HepG2 (cell line): ENCODE measurements around the gene CCR8. TPM values are rescaled to one million over a fixed set of nuclear protein-coding genes. Genes with fewer than 3 reads are reported as not detected.

Experiments
- ATAC-seq: fragments of 200-7000 bp; cut with Tn5 transposase; 3 replicates; pipeline ENCODE4 v1.9.1; 2020; ENCODE audit warnings: mild to moderate bottlenecking, moderate library complexity
- BruUV-seq: library from RNA; stranded (reverse); fragments of 400-500 nt; replicated peaks from 2 replicates; lab custom pipeline; 2021; lab: Mats Ljungman, UMichigan
- CTCF ChIA-PET: fragments of 300-600 bp; formaldehyde crosslinking; extraction: SDS; loops from one replicate; lab custom pipeline; 2021; ENCODE audit warnings: low total read pairs, inconsistent platforms, low intra/inter-chr PET ratio; lab: Yijun Ruan, JAX
- POLR2A ChIA-PET: fragments of 350-600 bp; sonication (Branson Sonifier 250); formaldehyde crosslinking; loops from one replicate; lab custom pipeline; 2020; ENCODE audit warnings: antibody characterized with exemption, inconsistent platforms; lab: Yijun Ruan, JAX
- DNase-seq: peaks from one replicate; pipeline ENCODE4 v3.0.0-alpha.2; 2015; ENCODE audit warnings: low spot score
- FAIRE-seq: peaks from 3 replicates; lab custom pipeline; 2011; peaks lifted over from hg19 to GRCh38; lab: Jason Lieb, UNC
- H2AFZ ChIP-seq: one replicate; pipeline ENCODE4 v1.6.1; 2011; ENCODE audit warnings: low read length, inconsistent platforms
- H3K27ac ChIP-seq: fragments of 300-600 bp; 3 replicates; pipeline ENCODE4 v1.8.0; 2011; ENCODE audit warnings: mixed run types, mild to moderate bottlenecking, mixed read lengths, low read length, inconsistent platforms; ENCODE audit not compliant: insufficient read depth; ENCODE audit errors: extremely low read length
- H3K27me3 ChIP-seq, 2 experiments: fragments of 200-600 bp in 1 of 2; 2 replicates in 1 of 2; 3 replicates in 1 of 2; pipeline versions ENCODE4 v1.6.0 to v1.8.0; 2011; ENCODE audit warnings: low read length in 2 of 2, mild to moderate bottlenecking in 2 of 2, moderate library complexity in 2 of 2, inconsistent platforms in 1 of 2; ENCODE audit not compliant: insufficient read depth in 2 of 2, control insufficient read depth in 1 of 2
- H3K36me3 ChIP-seq, 2 experiments: fragments of 200-600 bp in 1 of 2; replicated peaks in 1 of 2; 2 replicates in 1 of 2; 3 replicates in 1 of 2; pipeline versions ENCODE4 v1.5.1 to v1.8.0; 2011; ENCODE audit warnings: low read length in 2 of 2, inconsistent platforms in 1 of 2; ENCODE audit not compliant: insufficient read depth in 2 of 2, control insufficient read depth in 1 of 2
- H3K4me1 ChIP-seq: 2 replicates; pipeline ENCODE4 v1.5.1; 2012; ENCODE audit warnings: low read length, inconsistent platforms; ENCODE audit not compliant: insufficient read depth
- H3K4me2 ChIP-seq: 2 replicates; pipeline ENCODE4 v1.6.0; 2011; ENCODE audit warnings: low read depth, low read length, inconsistent platforms
- H3K4me3 ChIP-seq, 3 experiments: fragments of 200-600 bp in 1 of 3; sonication (generic), shearing (Covaris generic) in 1 of 3; replicated peaks in 1 of 3; 2 replicates each; pipeline ENCODE4 v1.5.1; 2011 to 2016; ENCODE audit warnings: low read length in 3 of 3, inconsistent platforms in 2 of 3, low read depth in 2 of 3, mild to moderate bottlenecking in 2 of 3, control low read depth in 1 of 3, mixed read lengths in 1 of 3; ENCODE audit not compliant: insufficient read depth in 1 of 3
- H3K79me2 ChIP-seq: one replicate; pipeline ENCODE4 v1.6.1; 2011; ENCODE audit warnings: low read length, inconsistent platforms; ENCODE audit not compliant: insufficient read depth
- H3K9ac ChIP-seq: 2 replicates; pipeline ENCODE4 v1.6.0; 2011; ENCODE audit warnings: mild to moderate bottlenecking, low read depth, low read length, inconsistent platforms; ENCODE audit not compliant: insufficient read depth
- H3K9me3 ChIP-seq: 2 replicates; pipeline ENCODE4 v1.5.1; 2012; ENCODE audit warnings: mild to moderate bottlenecking, low read length
- H4K20me1 ChIP-seq: 2 replicates; pipeline ENCODE4 v1.6.0; 2011; ENCODE audit warnings: inconsistent platforms, mild to moderate bottlenecking, low read length, moderate library complexity; ENCODE audit not compliant: insufficient read depth
- IKZF5 ChIP-seq: IDR thresholded peaks from 2 replicates; pipeline ENCODE4 v1.6.1; 2018; ENCODE audit warnings: missing genetic modification reagents, mild to moderate bottlenecking, missing compliant biosample characterization
- SMARCC2 ChIP-seq: fragments of 450-650 bp; IDR thresholded peaks from 2 replicates; pipeline ENCODE4 v1.6.1; 2017; ENCODE audit warnings: antibody characterized with exemption, mild to moderate bottlenecking
- ZNF746 ChIP-seq: sonication (generic); formaldehyde crosslinking; IDR thresholded peaks from 2 replicates; pipeline ENCODE4 v1.8.0; 2022; ENCODE audit warnings: mild to moderate bottlenecking, missing genetic modification reagents
- WGBS: methylation state at CpG from one replicate; pipeline ENCODE4 v1.1.6; 2017; ENCODE audit warnings: low lambda C conversion rate; 5-methylcytosine and 5-hydroxymethylcytosine counted together
- in situ Hi-C: cut with HindIII; loops from 2 replicates; pipeline ENCODE4 v1.10.0; 2017; ENCODE audit warnings: low pct_unique_long_range_greater_than_20kb; ENCODE audit not compliant: extremely low pct_ligation_motif_present
- intact Hi-C: fragments of 100-400 bp; cut with micrococcal nuclease; formaldehyde crosslinking; loops from one replicate; pipeline ENCODE4 v1.10.0; 2022; ENCODE audit not compliant: unreplicated experiment
- polyA plus RNA-seq, 8 experiments: library from polyadenylated mRNA; depleted of rRNA in 3 of 8; stranded (reverse) in 7 of 8; unstranded in 1 of 8; fragments of >200 nt; fragmentation: Illumina TruSeq in 4 of 8; extraction: Trizol in 4 of 8; gene quantifications; 2 replicates each; pipeline versions ENCODE4 v1.2.1 to v1.2.3, GENCODE V29; 2011 to 2016; ENCODE audit warnings: low read depth in 4 of 8, missing spikeins in 1 of 8, mixed read lengths in 1 of 8; ENCODE audit not compliant: insufficient read depth in 1 of 8
- total RNA-seq, 5 experiments: library from RNA; depleted of rRNA; stranded (reverse); fragments of >200 nt; fragmentation: Illumina TruSeq; extraction: Trizol; gene quantifications; 2 replicates each; pipeline ENCODE4 v1.2.3, GENCODE V29; 2016; ENCODE audit warnings: low read depth in 1 of 5
- TF ChIP-seq, protein P1 (sequence below): sonication (generic); formaldehyde crosslinking; IDR thresholded peaks from 2 replicates; pipeline ENCODE4 v1.8.0; 2023; ENCODE audit warnings: mild to moderate bottlenecking, missing genetic modification reagents
- TF ChIP-seq, protein P2 (sequence below): sonication (generic); formaldehyde crosslinking; IDR thresholded peaks from 2 replicates; pipeline ENCODE4 v1.9.0; 2021; ENCODE audit warnings: missing genetic modification reagents, borderline replicate concordance

The CCR8 gene
- total and polyA plus RNA-seq, 2 of the 13 experiments (the other 11 are each of a cell fraction or from before 2014, with no cell fraction given), result not detected

- no peak for ATAC-seq
- intact Hi-C loops, result no loop called here
- Histone ChIP-seq H2AFZ (no peak overlapping the region), H3K4me1 (no peaks in the 10 kb centered on the region), H3K9ac (no peak overlapping the region), H3K9me3 (no peaks in the 10 kb centered on the region)
- 54% methylated on average over 4 of the region's 4 CpGs for WGBS
- no TSS peak for BruUV-seq
- no peak for DNase-seq
- TF ChIP-seq IKZF5 (CRISPR knock-in tag), result no peak
- TF ChIP-seq, protein P1, sequence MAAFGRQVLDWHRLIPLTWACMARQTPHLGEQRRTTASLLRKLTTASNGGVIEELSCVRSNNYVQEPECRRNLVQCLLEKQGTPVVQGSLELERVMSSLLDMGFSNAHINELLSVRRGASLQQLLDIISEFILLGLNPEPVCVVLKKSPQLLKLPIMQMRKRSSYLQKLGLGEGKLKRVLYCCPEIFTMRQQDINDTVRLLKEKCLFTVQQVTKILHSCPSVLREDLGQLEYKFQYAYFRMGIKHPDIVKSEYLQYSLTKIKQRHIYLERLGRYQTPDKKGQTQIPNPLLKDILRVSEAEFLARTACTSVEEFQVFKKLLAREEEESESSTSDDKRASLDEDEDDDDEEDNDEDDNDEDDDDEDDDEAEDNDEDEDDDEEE, result no peak
- TF ChIP-seq, protein P2, sequence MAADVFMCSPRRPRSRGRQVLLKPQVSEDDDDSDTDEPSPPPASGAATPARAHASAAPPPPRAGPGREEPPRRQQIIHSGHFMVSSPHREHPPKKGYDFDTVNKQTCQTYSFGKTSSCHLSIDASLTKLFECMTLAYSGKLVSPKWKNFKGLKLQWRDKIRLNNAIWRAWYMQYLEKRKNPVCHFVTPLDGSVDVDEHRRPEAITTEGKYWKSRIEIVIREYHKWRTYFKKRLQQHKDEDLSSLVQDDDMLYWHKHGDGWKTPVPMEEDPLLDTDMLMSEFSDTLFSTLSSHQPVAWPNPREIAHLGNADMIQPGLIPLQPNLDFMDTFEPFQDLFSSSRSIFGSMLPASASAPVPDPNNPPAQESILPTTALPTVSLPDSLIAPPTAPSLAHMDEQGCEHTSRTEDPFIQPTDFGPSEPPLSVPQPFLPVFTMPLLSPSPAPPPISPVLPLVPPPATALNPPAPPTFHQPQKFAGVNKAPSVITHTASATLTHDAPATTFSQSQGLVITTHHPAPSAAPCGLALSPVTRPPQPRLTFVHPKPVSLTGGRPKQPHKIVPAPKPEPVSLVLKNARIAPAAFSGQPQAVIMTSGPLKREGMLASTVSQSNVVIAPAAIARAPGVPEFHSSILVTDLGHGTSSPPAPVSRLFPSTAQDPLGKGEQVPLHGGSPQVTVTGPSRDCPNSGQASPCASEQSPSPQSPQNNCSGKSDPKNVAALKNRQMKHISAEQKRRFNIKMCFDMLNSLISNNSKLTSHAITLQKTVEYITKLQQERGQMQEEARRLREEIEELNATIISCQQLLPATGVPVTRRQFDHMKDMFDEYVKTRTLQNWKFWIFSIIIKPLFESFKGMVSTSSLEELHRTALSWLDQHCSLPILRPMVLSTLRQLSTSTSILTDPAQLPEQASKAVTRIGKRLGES (CRISPR knock-in tag), result no peak
- no peak for TF ChIP-seq ZNF746
- TF ChIP-seq SMARCC2, result no peak
- TF ChIP-seq, all 625 proteins: peak for 0
- Histone ChIP-seq H3K27ac (no peak overlapping the region), H3K79me2 (no peaks in the 10 kb centered on the region), H3K4me2 (no peak overlapping the region), H3K27me3 (no peaks in the 10 kb centered on the region), H3K4me3 (no peak overlapping the region), H3K36me3 (no peaks in the 10 kb centered on the region), H4K20me1 (no peaks in the 10 kb centered on the region)
- in situ Hi-C loops, result no loop called here
- ChIA-PET CTCF (no interaction called here), POLR2A (no interaction called here)
- no peak for FAIRE-seq
Observed at GRCh38 chr3:39334205-39334604, 4.7 kb downstream of the CCR8 start.
